ENCODE measurements around the gene LEO1. TPM values are rescaled to one million over a fixed set of nuclear protein-coding genes. Genes with fewer than 3 reads are reported as not detected.

The LEO1 gene
- total RNA-seq, 4 donors from 2014 or later = 6.7 to 14.8 (median 11.7) TPM

DNA sequence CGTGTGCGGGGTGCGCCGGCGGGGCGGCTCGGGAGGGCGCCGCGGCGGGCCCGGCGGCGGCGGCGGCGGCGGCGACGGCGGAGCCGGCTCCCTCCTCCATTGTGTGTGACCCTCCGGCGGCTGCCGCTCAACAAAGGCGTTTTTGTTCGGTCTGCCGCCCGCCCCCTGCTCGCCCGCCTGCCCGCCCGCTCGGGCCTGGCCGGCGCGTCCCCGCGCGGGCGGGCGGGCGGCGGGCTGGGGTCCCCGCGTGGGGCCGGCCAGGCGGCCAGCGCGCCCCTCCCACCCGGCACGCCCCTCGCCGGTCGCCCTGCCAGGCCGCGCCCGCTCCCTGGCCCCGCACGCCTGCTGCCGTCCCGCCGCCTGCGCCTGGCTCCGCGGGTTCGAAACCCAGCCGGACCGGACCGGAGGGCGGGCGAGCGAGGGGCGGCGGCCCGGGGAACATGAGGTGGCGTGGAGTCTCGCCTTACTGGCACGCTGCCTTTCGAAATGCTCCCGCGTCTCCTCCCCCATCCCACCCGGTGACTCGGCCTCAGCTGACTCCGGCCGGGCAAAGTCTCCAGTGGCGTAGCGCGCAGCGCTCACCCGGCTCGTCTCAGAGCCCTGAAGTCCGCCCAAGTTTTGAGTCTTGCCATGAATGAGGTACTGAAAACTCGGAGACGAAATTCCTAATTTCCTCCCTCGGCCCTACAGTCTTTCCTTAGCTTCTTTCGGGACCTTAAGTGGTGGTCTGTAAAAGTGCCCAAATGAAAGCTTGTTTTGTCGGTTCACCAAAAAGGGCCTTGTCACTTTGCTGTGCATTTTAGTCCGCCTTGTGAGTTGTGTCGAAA lies 48.0 kb upstream of the LEO1 start:
- Histone ChIP-seq H3K36me3 (no peaks in the 10 kb centered on the region), H3K4me3 (peak overlapping the region; percentile 66 to 80 (median 71)), H3K27ac (peak overlapping the region; percentile 92 to 99 (median 97)), H3K9me3 (no peaks in the 10 kb centered on the region), H3K4me1 (peaks cover 29 to 32% of the 10 kb centered on the region in 2 donors), H3K27me3 (no peaks in the 10 kb centered on the region)
- in situ Hi-C loops (cut with MboI; ENCODE audit: low sequenced_read_pairs in 4 of 4) = no loop called here
- DNase-seq (peak; percentile 91 to 94), ATAC-seq (peak; percentile 78)
- TF ChIP-seq, protein P1, sequence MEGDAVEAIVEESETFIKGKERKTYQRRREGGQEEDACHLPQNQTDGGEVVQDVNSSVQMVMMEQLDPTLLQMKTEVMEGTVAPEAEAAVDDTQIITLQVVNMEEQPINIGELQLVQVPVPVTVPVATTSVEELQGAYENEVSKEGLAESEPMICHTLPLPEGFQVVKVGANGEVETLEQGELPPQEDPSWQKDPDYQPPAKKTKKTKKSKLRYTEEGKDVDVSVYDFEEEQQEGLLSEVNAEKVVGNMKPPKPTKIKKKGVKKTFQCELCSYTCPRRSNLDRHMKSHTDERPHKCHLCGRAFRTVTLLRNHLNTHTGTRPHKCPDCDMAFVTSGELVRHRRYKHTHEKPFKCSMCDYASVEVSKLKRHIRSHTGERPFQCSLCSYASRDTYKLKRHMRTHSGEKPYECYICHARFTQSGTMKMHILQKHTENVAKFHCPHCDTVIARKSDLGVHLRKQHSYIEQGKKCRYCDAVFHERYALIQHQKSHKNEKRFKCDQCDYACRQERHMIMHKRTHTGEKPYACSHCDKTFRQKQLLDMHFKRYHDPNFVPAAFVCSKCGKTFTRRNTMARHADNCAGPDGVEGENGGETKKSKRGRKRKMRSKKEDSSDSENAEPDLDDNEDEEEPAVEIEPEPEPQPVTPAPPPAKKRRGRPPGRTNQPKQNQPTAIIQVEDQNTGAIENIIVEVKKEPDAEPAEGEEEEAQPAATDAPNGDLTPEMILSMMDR (IDR thresholded peaks at IDR 0.05 in 4 of 5, conservative IDR thresholded peaks at IDR 0.05 in 1 of 5) = no peak
- peak; percentile 86 to 91 for TF ChIP-seq POLR2A (IDR thresholded peaks at IDR 0.05)
- intact Hi-C loops (cut with DNase I; ENCODE audit: low total_unique reads) = loop anchor here (2.0 kb wide), 1 partner anchor 49 kb away; the partner anchor contains the start of gene LEO1

DNA sequence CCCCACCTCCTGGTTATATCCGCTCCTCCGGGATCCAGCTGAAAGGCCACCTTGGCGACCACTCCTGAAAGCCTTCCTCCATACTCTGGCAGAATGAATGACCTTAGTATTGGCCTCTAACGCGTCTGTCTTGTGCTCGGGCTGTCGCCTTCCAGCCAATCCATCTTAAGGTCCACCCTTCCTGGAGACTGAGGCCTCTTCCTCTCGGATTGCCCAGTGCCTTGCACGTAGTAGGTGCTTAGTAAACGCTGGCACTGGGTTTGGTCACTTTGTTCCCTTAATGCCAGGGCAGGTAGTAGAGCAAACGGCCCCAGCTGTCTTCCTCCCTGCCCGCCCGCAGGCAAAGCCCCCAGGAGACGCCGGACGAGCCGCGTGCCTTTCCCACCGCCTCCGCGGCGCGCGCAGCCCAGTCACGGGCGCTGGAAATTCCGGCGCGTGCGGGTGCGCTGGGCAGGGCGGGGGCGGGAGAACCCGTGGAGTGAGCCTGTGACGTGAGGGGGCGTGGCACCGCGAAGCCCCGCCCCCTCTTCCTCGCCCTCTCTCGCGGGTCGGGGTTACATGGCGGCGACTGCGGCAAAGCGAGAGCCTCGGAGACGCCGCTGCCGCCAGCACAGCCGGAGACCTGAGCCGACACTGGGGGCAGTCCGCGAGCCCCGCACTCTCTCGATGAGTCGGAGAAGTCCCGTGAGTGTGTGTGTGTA lies 47.3 kb upstream of the LEO1 start, which contains the start of gene MAPK6:
MAPK6 (plus strand) TSS at position 527 of the 701 bp plus-strand sequence. CDS start 27,242 bp downstream, outside the sequence.
- in situ Hi-C loops (cut with MboI; ENCODE audit: low sequenced_read_pairs in 4 of 4) (no loop called here), intact Hi-C loops (cut with DNase I; ENCODE audit: low total_unique reads) (loop anchor here (2.0 kb wide), 1 partner anchor 48 kb away; the partner anchor contains the start of gene LEO1)
- H3K4me3 ChIP-seq = peak within 1 kb of the TSS; percentile 66 to 80 (median 71)
- no peaks in the 10 kb centered on the region for H3K9me3 ChIP-seq
- peaks cover 28 to 32% of the 10 kb centered on the region in 2 donors for H3K4me1 ChIP-seq
- peak; percentile 79 to 83 for ATAC-seq
- TF ChIP-seq, protein P1 (IDR thresholded peaks at IDR 0.05 in 4 of 5, conservative IDR thresholded peaks at IDR 0.05 in 1 of 5) = peak in 1 of 5 experiments; percentile 5
- TF ChIP-seq POLR2A (IDR thresholded peaks at IDR 0.05) = peak; percentile 89 to 92
- no peaks in the 10 kb centered on the region for H3K27me3 ChIP-seq
- H3K27ac ChIP-seq = peak within 1 kb of the TSS; percentile 92 to 99 (median 97)
- no peaks in the 10 kb centered on the region for H3K36me3 ChIP-seq
- peak; percentile 88 to 91 for DNase-seq

DNA sequence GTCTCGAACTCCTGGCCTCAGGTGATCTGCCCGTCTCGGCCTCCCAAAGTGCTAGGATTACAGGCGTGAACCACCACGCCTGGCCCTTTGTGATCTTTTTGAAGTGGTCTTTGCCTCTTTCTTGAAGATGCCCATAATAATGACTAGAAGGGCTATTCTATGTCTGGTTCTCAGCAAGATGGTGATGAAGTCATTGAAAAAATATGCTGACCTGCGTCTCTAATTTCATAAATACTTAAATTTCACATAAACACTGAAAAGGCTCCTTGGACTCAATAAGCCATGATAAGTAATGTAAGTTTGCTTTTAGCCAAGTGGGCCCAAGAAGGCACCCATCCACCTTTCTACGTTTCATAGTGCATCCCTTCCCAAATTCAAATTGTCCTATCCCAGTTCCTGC lies 46.7 kb upstream of the LEO1 start:
- in situ Hi-C loops (cut with MboI; ENCODE audit: low sequenced_read_pairs in 4 of 4) (no loop called here), intact Hi-C loops (cut with DNase I; ENCODE audit: low total_unique reads) (loop anchor here (2.0 kb wide), 1 partner anchor 47 kb away; the partner anchor contains the start of gene LEO1)
- Histone ChIP-seq H3K27ac (peak overlapping the region; percentile 87 to 99 (median 94)), H3K4me1 (peaks cover 26 to 27% of the 10 kb centered on the region in 2 donors), H3K27me3 (no peaks in the 10 kb centered on the region), H3K9me3 (no peaks in the 10 kb centered on the region), H3K36me3 (no peaks in the 10 kb centered on the region), H3K4me3 (peak overlapping the region in 2 of 4 donors; percentile 48 to 74)
- ATAC-seq = no peak
- TF ChIP-seq POLR2A (IDR thresholded peaks at IDR 0.05) = no peak
- TF ChIP-seq, protein P1 (IDR thresholded peaks at IDR 0.05 in 4 of 5, conservative IDR thresholded peaks at IDR 0.05 in 1 of 5) = no peak
- no peak for DNase-seq

DNA sequence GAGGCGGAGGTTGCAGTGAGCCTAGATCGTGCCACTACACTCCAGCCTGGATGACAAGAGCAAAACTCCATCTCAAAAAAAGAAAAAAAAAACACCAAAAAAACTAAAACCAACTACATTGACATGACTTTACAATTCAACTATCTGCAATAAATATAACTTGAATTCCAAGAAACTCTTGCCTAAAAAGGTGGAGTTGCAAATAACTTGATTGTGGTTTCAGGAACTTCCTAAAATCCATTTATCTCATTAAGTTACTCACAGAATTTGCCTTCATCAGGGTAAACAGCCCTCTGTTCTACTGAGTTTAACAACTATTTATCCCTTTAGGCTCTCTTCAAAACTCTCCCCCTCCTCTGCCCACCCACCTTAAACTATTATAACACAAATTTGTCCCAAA lies 44.7 kb upstream of the LEO1 start:
- in situ Hi-C loops (cut with MboI; ENCODE audit: low sequenced_read_pairs in 4 of 4) (no loop called here), intact Hi-C loops (cut with DNase I; ENCODE audit: low total_unique reads) (no loop called here)
- H3K27me3 ChIP-seq = no peaks in the 10 kb centered on the region
- H3K4me1 ChIP-seq = peaks cover 7 to 26% of the 10 kb centered on the region in 2 donors
- DNase-seq (no peak), ATAC-seq (no peak)
- TF ChIP-seq, protein P1 (IDR thresholded peaks at IDR 0.05 in 4 of 5, conservative IDR thresholded peaks at IDR 0.05 in 1 of 5) = no peak
- no peak for TF ChIP-seq POLR2A (IDR thresholded peaks at IDR 0.05)
- H3K36me3 ChIP-seq = no peaks in the 10 kb centered on the region
- H3K9me3 ChIP-seq = no peaks in the 10 kb centered on the region
- no peak overlapping the region for H3K27ac ChIP-seq
- no peak overlapping the region for H3K4me3 ChIP-seq

Measured in gastrocnemius medialis (tissue), 4 donors.